CD4-positive, alpha-beta T cell treated with Interleukin-21 for 1 hour (primary cell): ENCODE measurements around the gene DMAC2.
"Not testable (repeated sequence)": the region's sequence is repeated elsewhere in the genome, so short reads cannot be mapped to it uniquely, and the experiment has no call there.

Experiments used
- DNase-seq: peaks from one replicate; pipeline ENCODE4 v3.0.0-alpha.2; 2020

The DMAC2 gene

GRCh38 chr19:41421973-41422372 lies 17.7 kb downstream of the DMAC2 start:
- no peak for DNase-seq

DNA sequence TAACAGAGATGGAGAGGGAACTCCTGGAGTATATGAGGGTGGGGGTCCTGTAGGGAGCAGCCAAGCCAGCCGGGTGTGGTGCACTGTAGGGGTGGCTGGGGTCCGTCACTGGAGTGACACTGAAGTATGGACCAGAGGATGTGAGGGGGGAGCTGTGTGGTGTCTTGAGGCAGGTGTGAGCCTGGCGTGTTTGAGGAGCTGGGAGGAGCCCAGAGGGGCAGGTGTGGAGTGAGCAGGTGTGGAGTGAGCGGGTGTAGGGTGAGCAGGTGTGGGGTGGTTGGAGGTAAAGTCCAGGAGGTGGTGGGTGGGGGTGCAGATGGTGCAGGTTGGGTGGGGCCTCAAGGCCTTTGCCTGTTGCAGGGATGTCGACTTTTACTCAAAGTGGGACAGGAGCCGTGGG lies 18.4 kb downstream of the DMAC2 start:
- DNase-seq, result no peak

- no peak for DNase-seq
These were observed 19.4 kb downstream of the DMAC2 start for GRCh38 chr19:41420101-41420880.

DNA sequence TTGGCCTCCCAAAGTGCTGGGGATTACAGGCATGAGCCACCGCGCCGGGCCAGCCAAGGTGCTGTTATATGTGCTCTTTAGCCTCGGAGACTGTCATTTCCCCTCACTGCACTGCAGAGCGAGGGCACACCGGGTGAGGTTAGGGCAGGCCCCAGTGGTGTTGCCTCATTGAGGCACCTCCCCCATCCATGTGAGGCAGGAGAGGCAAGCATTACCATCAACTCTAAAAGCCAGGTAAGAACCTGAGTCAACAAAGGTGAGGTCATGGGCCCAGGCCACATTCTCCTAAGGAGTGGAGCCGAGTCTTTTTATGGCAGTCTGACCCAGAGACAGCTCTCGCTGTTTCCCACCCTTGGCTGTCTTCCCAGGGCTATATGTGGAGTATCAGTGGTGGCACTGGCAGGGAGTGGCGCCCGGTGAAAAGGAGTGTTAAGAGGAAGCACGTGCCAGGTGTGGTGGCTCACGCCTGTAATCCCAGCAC lies 23.5 kb downstream of the DMAC2 start:
- no peak for DNase-seq

DNA sequence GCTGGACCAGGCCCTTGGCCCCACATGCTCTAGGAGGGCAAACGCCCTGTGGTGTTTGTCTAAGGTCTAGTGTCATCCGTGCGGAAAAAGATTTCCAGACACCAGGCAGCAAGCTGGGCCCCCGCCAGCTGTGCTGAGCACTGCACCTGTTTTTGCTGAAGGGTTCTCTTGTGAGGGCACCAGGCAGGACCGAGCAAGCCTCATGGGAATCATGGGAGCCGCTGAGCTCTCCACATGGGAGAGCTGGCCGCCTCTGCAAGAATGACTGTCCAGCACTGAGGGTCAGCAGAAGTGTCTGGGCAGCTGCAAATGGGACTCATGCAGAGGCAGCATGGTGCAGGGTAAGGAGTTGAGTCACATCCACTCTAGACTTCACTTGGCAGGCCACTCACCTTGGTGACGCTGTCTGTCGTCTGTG lies 24.5 kb downstream of the DMAC2 start:
- no peak for DNase-seq

DNA sequence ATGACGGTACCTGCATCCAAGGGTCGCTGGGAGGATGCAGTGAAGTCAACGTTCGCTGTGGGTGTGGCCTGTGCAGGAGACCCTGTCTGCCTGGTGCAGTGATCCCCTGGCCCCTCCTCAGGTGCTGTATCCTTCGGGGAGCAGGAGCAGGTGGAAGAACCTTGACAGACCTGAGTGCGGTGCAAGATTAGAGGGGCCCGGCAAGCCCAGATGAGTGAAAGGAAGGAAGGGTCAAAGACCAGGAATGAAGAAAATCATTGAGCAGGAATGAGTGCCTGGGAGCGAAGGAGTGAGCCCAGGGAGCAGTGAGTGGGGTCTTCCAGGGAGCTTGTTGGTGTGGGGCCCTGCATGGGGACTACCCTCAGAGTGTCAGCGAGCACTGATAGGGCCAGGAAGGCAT lies 25.3 kb downstream of the DMAC2 start:
- DNase-seq, result no peak

DNA sequence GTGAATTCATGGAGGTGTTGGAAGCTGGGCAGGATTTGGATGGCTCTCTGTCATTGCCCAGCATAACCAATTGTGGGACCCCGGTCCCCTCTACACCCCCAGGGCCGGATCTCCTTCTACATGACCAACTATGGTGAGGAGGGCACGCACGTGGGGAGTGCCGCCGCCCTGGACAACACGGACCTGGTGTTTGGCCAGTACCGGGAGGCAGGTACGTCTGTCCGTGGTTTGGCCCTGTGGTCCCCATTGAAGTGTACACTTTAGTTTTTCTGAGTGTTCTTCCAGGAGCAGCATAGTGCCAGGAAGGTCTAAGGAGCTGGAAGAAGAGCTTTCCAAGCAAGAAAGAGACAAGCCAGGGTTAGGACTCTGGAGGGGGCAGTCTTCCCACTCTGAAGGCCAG lies 25.8 kb downstream of the DMAC2 start:
- no peak for DNase-seq

DNA sequence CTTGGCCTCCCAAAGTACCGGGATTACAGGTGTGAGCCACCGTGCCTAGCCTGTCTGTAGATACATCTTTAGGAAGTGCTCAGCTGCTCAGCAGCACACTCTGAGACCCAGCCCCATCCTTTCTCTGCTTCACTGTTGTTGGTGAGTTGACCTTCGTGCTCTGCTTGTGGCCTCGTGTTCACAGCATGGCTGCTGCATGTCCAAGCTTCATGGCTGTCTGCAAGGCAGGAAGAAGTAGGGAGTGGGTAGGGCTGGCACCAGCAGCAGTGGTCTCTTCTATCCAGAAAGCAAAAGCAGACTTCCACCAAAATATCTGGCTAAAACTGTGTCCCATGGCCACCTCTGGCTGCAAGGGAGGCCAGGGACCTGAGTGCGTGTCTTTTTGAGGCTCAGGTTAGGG lies 26.8 kb downstream of the DMAC2 start:
- DNase-seq, result no peak

DNA sequence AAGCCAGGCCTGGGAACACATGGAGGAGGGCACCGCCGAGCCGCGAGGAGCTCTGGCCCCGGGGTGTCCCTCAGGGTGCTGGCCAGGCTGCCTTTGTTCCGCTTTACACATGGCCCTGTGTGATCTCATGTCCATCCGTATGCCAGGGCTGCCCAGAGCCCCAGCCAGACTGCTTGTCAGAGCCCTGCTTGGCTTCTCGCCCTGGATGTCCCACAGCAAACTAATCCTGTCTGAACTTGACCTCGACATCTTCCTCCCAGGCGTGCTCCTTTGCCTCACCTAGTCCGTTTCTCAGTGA lies 27.8 kb downstream of the DMAC2 start:
- no peak for DNase-seq

DNA sequence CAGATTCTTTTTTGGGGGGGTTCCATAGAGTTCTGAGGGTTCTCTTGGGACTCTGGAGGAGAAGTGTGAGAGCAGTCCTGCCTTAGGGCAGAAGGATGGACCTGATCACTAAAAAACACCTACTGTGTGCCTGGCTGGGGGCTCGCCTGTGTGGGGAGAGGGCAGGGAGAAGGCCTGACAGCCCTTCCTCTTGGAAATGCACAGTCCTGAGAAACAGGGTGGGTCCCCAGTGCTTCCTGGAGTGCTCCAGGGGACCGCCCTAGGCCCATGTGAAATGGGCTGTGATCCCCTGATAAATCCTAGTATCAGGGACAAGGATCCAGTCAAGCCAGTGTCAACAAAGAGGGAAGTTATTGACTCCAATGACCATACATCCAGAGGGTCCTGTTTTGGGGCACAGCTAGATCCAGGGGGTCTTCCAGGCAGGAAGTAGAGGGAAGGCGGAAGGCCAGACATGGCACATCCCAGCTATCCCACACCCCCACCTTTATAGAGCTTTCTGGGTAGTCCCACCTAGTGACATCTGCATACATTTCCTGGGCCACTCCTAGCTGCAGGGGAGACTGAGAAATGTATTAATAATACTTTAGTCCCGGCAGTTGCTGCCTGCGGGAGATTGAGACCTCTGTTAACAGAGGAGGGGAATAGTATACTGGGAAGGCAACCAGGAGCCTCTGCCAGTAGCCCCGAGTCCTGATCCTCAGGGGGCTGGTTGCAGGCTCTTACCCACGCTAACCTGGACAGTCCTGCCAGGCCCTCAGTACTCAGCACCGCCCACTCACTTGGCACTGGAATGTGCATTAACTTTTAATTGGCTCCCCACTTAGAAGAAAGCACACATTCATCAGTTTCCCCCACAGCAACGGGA lies 28.4 kb downstream of the DMAC2 start:
- DNase-seq, result no peak

DNA sequence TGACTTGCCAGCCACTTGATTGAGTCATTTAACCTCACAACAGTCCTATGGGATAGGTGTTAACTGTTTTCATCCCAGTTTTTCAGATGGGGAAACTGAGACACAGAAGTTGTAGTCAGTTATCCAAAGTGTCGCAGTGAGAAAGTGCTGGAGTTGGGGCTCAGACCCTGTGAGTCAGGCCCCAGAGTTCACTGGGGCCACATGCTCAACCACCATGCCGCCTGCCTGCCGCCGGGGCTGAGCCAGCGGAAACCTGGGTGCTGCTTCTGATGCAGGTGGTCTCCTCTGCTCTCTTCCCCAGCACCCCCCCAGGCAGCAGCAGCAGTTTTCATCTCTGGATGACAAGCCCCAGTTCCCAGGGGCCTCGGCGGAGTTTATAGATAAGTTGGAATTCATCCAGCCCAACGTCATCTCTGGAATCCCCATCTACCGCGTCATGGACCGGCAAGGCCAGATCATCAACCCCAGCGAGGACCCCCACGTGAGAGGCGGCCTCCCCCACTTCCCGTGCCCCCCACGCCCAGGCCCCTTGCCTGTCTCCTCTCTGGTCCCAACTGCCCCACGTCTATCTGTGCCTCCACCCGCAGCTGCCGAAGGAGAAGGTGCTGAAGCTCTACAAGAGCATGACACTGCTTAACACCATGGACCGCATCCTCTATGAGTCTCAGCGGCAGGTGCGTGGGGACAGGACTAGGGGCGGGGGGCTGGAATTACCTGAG lies 29.2 kb downstream of the DMAC2 start:
- no peak for DNase-seq

GRCh38 chr19:41409288-41409687 lies 30.4 kb downstream of the DMAC2 start:
- DNase-seq, result no peak

GRCh38 chr19:41408846-41409245 lies 30.9 kb downstream of the DMAC2 start:
- not testable (repeated sequence) for DNase-seq

DNA sequence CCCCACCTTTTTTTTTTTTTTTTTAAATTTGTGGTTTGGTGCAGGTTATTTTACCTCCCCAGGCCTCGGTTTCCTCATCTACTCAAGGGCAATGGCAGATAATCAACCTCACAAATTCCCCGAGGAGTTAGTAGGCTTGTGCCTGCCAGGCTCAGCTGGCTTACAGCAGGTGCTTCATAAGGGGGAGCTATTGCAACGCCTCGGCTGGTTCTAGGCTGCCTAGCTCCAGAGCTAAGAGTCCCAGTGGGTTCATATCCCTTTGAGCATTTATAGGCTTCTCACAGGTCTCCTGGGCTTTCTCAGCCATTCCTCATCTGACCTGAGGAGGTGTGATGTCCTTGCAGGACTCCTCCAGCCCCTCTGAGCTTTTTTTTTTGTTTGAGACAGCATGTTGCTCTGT lies 31.5 kb downstream of the DMAC2 start:
- DNase-seq, result no peak

GRCh38 chr19:41407271-41407670 lies 32.4 kb downstream of the DMAC2 start:
- DNase-seq, result no peak

- DNase-seq, result no peak
These were observed 33.9 kb downstream of the DMAC2 start for GRCh38 chr19:41405776-41406175.

DNA sequence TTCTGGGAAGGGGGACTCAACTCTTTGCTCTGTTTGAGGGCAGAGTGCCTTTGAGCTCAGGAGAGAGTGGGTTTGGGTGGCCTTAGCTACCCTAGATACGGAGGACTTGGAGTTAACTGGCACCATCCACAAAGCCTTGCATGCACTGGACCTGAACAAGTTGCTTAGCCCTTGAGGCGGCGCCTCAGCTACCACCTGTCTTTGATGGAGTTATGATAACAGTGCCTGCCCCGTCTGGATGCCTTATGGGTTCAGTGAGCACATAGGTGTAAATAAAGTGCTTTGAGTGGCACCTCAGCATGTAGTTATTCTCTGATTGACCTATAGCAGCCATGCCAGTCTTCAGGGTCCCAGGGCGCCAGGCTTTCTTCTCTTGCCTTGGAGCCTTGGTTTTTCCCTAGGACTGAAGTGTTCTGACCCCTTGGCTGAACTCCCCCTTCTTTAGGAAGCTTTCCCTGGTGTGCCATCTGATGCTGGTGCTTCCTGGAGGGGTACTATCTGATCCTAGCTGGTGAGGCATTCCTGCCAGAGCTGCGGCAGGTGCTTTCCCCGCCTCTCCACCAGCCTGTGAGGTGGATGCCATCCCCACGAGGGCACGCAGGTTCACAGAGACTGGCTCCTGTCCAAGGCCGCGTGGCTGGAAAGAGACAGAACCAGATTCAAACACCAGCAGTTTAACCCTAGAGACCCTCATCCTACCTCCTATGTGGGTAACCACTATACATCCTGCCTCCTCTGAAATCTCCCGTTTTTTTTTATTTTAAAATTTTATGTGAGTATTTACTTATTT lies 36.3 kb downstream of the DMAC2 start:
- DNase-seq, result no peak

GRCh38 chr19:41402010-41402409 lies 37.7 kb downstream of the DMAC2 start:
- no peak for DNase-seq

DNA sequence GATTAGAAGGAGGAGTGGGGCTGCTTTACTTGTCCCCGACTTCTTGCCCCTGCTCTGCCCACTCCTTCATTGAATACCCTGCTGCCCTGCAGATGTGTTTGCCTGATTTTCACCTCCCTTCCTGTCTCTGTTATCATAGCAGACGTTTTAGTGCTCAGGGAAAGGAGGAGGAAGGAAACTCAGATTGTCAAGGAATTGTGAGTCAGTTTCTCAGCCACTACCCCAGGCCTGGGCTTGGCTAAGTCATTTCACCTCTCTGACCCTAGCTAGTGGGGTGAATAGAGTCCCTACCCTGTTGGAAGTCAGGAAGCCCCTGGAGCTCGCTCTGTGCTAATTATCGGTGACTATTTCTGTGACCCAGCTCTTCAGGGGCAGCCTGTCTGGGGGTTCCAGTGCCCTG lies 38.2 kb downstream of the DMAC2 start:
- no peak for DNase-seq

DNA sequence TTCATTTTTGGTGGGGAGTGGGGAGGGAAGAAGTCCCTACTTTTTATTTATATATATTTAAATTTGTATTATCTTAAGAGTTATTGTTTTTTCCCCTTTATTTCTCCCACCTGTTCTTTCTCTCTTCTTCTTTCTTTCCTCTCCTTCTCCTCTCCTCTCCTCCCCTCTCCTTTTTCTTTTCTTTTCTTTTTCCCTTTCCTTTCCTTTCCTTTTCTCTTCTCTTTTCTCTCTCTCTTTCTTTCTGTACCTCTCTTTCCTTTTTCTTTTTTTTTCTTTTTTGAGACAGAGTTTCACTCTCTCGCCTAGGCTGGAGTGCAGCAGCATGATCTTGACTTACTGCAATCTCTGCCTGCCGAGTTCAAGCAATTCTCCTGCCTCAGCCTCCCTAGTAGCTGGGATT lies 40.2 kb downstream of the DMAC2 start:
- DNase-seq, result no peak

DNA sequence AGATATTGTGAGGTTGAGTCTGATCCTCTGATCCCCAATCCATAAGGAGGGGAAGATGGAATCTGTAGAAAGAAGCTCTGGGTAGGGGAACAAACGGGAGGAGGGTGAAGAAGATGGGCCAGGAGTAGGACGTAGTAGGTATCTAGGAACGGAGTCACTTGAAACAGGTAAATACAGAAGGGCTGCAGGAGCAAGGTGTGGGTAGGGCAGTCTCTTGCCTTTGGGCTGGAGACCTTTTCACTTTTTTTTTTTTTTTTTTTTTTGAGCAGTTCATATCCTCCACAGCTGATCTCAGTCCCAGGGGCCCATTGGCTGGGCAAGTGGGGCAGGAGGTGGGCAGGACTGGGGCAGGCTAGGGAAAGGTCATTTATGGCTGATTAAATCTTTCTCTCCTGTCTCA lies 40.6 kb downstream of the DMAC2 start:
- no peak for DNase-seq

DNA sequence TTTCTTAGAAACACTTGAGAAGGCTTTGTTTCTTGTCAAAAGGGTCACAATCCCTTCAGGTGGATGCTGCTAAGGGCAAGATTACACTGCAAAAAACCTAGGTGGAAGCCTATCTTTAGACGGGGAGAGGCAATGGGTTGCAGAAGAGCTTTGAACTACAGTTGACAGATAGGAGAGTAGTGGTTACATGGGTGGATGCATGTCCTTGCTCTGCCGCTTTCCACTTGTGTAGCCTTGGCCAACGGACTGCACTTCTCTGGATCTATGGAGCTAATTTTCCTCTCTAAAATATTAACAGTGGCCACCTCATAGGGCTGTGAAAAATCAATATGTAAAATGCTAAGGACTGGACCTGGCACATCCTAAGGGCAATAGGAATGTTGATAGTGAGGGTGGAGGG lies 41.1 kb downstream of the DMAC2 start:
- DNase-seq, result no peak

DNA sequence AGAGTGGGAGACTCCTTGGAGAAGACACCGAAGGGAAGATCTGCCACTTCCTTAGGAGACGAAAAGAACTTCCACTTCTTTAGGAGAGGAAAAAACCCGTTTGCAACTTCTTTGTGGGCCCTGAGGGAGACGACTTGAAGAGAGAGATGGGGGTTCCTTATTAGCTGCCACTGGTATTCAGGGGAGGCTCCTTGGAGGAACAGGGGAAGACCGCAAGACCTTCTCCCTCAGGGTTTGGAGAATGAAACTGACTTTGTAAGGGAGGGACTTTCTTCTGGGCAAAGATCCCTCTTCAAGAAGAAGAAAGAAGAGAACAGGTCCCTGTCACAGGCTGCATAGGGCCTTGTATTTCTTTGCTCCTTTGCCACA lies 41.7 kb downstream of the DMAC2 start:
- no peak for DNase-seq
